Mucosa of stomach (tissue), 1 donor: ENCODE data around the gene NUP214.
"Not testable (repeated sequence)": the region's sequence is repeated elsewhere in the genome, so short reads cannot be mapped to it uniquely, and the experiment has no call there.

Experiments used
- H3K27me3 ChIP-seq: one replicate; pipeline ENCODE4 v1.7.0; 2013; ENCODE audit warnings: mild to moderate bottlenecking, low read length; ENCODE audit not compliant: control insufficient read depth, insufficient read depth
- H3K36me3 ChIP-seq: one replicate; pipeline ENCODE4 v1.7.0; 2013; ENCODE audit warnings: low read length; ENCODE audit not compliant: control insufficient read depth, insufficient read depth
- H3K4me1 ChIP-seq: one replicate; pipeline ENCODE4 v1.7.0; 2013; ENCODE audit warnings: mild to moderate bottlenecking, low read length; ENCODE audit not compliant: control insufficient read depth, insufficient read depth
- H3K4me3 ChIP-seq: one replicate; pipeline ENCODE4 v1.7.0; 2013; ENCODE audit warnings: low read length
- H3K9ac ChIP-seq: one replicate; pipeline ENCODE4 v1.7.0; 2013; ENCODE audit warnings: mild to moderate bottlenecking, low read length, moderate library complexity
- H3K9me3 ChIP-seq: one replicate; pipeline ENCODE4 v1.7.0; 2013; ENCODE audit warnings: mild to moderate bottlenecking, low read length, moderate library complexity; ENCODE audit not compliant: control insufficient read depth
- donor health status: Pancreatic carcinoma.

Gene NUP214

GRCh38 chr9:131099102-131099606 is 26.2 kb upstream of the NUP214 start:
- Histone ChIP-seq H3K36me3 (no peaks in the 10 kb centered on the region), H3K4me1 (peaks cover 6% of the 10 kb centered on the region), H3K27me3 (peaks cover 38% of the 10 kb centered on the region), H3K9me3 (no peaks in the 10 kb centered on the region), H3K4me3 (no peak overlapping the region), H3K9ac (no peak overlapping the region)

- H3K9ac ChIP-seq, H3K36me3 ChIP-seq, H3K9me3 ChIP-seq, H3K4me1 ChIP-seq, H3K4me3 ChIP-seq: not testable (repeated sequence)
- H3K27me3 ChIP-seq, result peaks cover 31% of the 10 kb centered on the region
Observed at GRCh38 chr9:131099845-131100244, 25.5 kb upstream of the NUP214 start.

GRCh38 chr9:131100445-131100844 is 24.9 kb upstream of the NUP214 start:
- Histone ChIP-seq H3K9ac (no peak overlapping the region), H3K27me3 (peaks cover 25% of the 10 kb centered on the region), H3K9me3 (no peaks in the 10 kb centered on the region), H3K4me3 (no peak overlapping the region), H3K36me3 (no peaks in the 10 kb centered on the region), H3K4me1 (peaks cover 6% of the 10 kb centered on the region)

- Histone ChIP-seq H3K27me3 (peaks cover 18% of the 10 kb centered on the region), H3K4me1 (peaks cover 6% of the 10 kb centered on the region), H3K4me3 (no peak overlapping the region), H3K9me3 (no peaks in the 10 kb centered on the region), H3K36me3 (no peaks in the 10 kb centered on the region), H3K9ac (no peak overlapping the region)
Observed at GRCh38 chr9:131101207-131101964, 24.0 kb upstream of the NUP214 start.

- no peak overlapping the region for H3K9ac ChIP-seq
- no peak overlapping the region for H3K4me3 ChIP-seq
- no peaks in the 10 kb centered on the region for H3K9me3 ChIP-seq
- H3K4me1 ChIP-seq, result no peaks in the 10 kb centered on the region
- H3K36me3 ChIP-seq, result no peaks in the 10 kb centered on the region
- peaks cover 3% of the 10 kb centered on the region for H3K27me3 ChIP-seq
Observed at GRCh38 chr9:131103024-131103423, 22.4 kb upstream of the NUP214 start.

GRCh38 chr9:131103535-131103934 is 21.9 kb upstream of the NUP214 start:
- Histone ChIP-seq H3K9me3 (no peaks in the 10 kb centered on the region), H3K4me1 (no peaks in the 10 kb centered on the region), H3K27me3 (no peaks in the 10 kb centered on the region), H3K9ac (no peak overlapping the region), H3K4me3 (no peak overlapping the region), H3K36me3 (no peaks in the 10 kb centered on the region)

- H3K36me3 ChIP-seq, result no peaks in the 10 kb centered on the region
- no peaks in the 10 kb centered on the region for H3K27me3 ChIP-seq
- no peak overlapping the region for H3K9ac ChIP-seq
- no peak overlapping the region for H3K4me3 ChIP-seq
- H3K9me3 ChIP-seq, result no peaks in the 10 kb centered on the region
- H3K4me1 ChIP-seq, result no peaks in the 10 kb centered on the region
Observed at GRCh38 chr9:131104016-131104740, 21.2 kb upstream of the NUP214 start.

GRCh38 chr9:131105952-131106351 is 19.4 kb upstream of the NUP214 start:
- no peaks in the 10 kb centered on the region for H3K4me1 ChIP-seq
- H3K4me3 ChIP-seq, result no peak overlapping the region

GRCh38 chr9:131107760-131108159 is 17.6 kb upstream of the NUP214 start:
- no peak overlapping the region for H3K4me3 ChIP-seq
- no peak overlapping the region for H3K9ac ChIP-seq
- no peaks in the 10 kb centered on the region for H3K4me1 ChIP-seq

More at GRCh38 chr9:131105952-131106351, 19.4 kb upstream of the NUP214 start:
- Histone ChIP-seq H3K9me3 (no peaks in the 10 kb centered on the region), H3K9ac (no peak overlapping the region), H3K27me3 (no peaks in the 10 kb centered on the region), H3K36me3 (no peaks in the 10 kb centered on the region)

GRCh38 chr9:131111186-131111853 is 14.1 kb upstream of the NUP214 start:
- Histone ChIP-seq H3K9ac (no peak overlapping the region), H3K9me3 (no peaks in the 10 kb centered on the region), H3K4me3 (no peak overlapping the region), H3K36me3 (no peaks in the 10 kb centered on the region), H3K4me1 (no peaks in the 10 kb centered on the region), H3K27me3 (no peaks in the 10 kb centered on the region)

More at GRCh38 chr9:131107760-131108159, 17.6 kb upstream of the NUP214 start:
- no peaks in the 10 kb centered on the region for H3K9me3 ChIP-seq
- no peaks in the 10 kb centered on the region for H3K27me3 ChIP-seq
- H3K36me3 ChIP-seq, result no peaks in the 10 kb centered on the region

- no peak overlapping the region for H3K4me3 ChIP-seq
- H3K36me3 ChIP-seq, result no peaks in the 10 kb centered on the region
- H3K9me3 ChIP-seq, result no peaks in the 10 kb centered on the region
- no peaks in the 10 kb centered on the region for H3K4me1 ChIP-seq
- H3K27me3 ChIP-seq, result no peaks in the 10 kb centered on the region
- H3K9ac ChIP-seq, result no peak overlapping the region
Observed at GRCh38 chr9:131111854-131112311, 13.5 kb upstream of the NUP214 start.
